SK-N-SH (cell line): ENCODE results near the gene PPP1R13L. TPM values are rescaled to one million over a fixed set of nuclear protein-coding genes. Genes with fewer than 3 reads are reported as not detected.

Experiments used
- CTCF ChIA-PET: fragments of 300-600, 350-600 bp; formaldehyde crosslinking; extraction: SDS; loops from one replicate; lab custom pipeline; 2021; lab: Yijun Ruan, JAX
- POLR2A ChIA-PET: fragments of 350-600 bp; sonication (Branson Sonifier 250); formaldehyde crosslinking; extraction: SDS; loops from one replicate; lab custom pipeline; 2020; ENCODE audit warnings: antibody characterized with exemption, inconsistent platforms; lab: Yijun Ruan, JAX
- DNase-seq: peaks from one replicate; pipeline ENCODE4 v3.0.0; 2012
- H2AFZ ChIP-seq: fragments of 200-600 bp; sonication (generic); 2 replicates; pipeline ENCODE4 v1.8.1; 2016; ENCODE audit warnings: antibody characterized with exemption, mild to moderate bottlenecking, low read depth
- H3F3A ChIP-seq: fragments of 200-600 bp; sonication (generic); replicated peaks from 2 replicates; pipeline ENCODE3; 2016; ENCODE audit warnings: antibody characterized with exemption, mild to moderate bottlenecking; ENCODE audit not compliant: insufficient read depth
- H3K27ac ChIP-seq, 2 experiments: fragments of 200-500 bp in 1 of 2; fragments of 200-600 bp in 1 of 2; sonication (Bioruptor generic) in 1 of 2; sonication (generic), shearing (Covaris generic) in 1 of 2; 2 replicates each; pipeline versions ENCODE4 v1.5.1 to v1.6.1; 2014 to 2016; ENCODE audit warnings: low read depth in 2 of 2, inconsistent platforms in 1 of 2, low read length in 1 of 2, mild to moderate bottlenecking in 1 of 2, mixed read lengths in 1 of 2
- H3K27me3 ChIP-seq: fragments of 200-600 bp; sonication (generic), shearing (Covaris generic); 2 replicates; pipeline ENCODE4 v1.6.1; 2016; ENCODE audit warnings: mixed run types; ENCODE audit not compliant: insufficient read depth
- H3K36me3 ChIP-seq, 2 experiments: fragments of 200-500 bp in 1 of 2; fragments of 200-600 bp in 1 of 2; sonication (Bioruptor generic) in 1 of 2; sonication (generic) in 1 of 2; replicated peaks in 1 of 2; 2 replicates each; pipeline versions ENCODE3 to v1.5.1; 2014 to 2016; ENCODE audit warnings: low read length in 1 of 2, mild to moderate bottlenecking in 1 of 2; ENCODE audit not compliant: insufficient read depth in 2 of 2, control insufficient read depth in 1 of 2
- H3K4me1 ChIP-seq, 2 experiments: fragments of 200-500 bp in 1 of 2; fragments of 200-600 bp in 1 of 2; sonication (Bioruptor generic) in 1 of 2; sonication (generic), shearing (Covaris generic) in 1 of 2; 2 replicates each; pipeline versions ENCODE4 v1.5.1 to v1.6.1; 2014 to 2016; ENCODE audit warnings: low read depth in 1 of 2, low read length in 1 of 2, mixed run types in 1 of 2; ENCODE audit not compliant: insufficient read depth in 2 of 2, control insufficient read depth in 1 of 2
- H3K4me2 ChIP-seq: fragments of 200-600 bp; sonication (generic), shearing (Covaris generic); 2 replicates; pipeline ENCODE4 v1.6.1; 2017; ENCODE audit warnings: mixed run types
- H3K4me3 ChIP-seq, 2 experiments: fragments of 200-500 bp in 1 of 2; fragments of 200-600 bp in 1 of 2; sonication (Bioruptor generic) in 1 of 2; sonication (generic), shearing (Covaris generic) in 1 of 2; 2 replicates each; pipeline versions ENCODE4 v1.5.1 to v1.8.1; 2014 to 2016; ENCODE audit warnings: low read depth in 2 of 2, inconsistent platforms in 1 of 2, low read length in 1 of 2, mild to moderate bottlenecking in 1 of 2, mixed read lengths in 1 of 2, moderate library complexity in 1 of 2
- H3K79me2 ChIP-seq: fragments of 200-600 bp; sonication (generic); 2 replicates; pipeline ENCODE4 v1.8.1; 2017; ENCODE audit warnings: mild to moderate bottlenecking; ENCODE audit not compliant: insufficient read depth
- H3K9ac ChIP-seq: fragments of 200-600 bp; sonication (generic); 2 replicates; pipeline ENCODE4 v1.6.1; 2017; ENCODE audit warnings: mixed run types
- H3K9me2 ChIP-seq: fragments of 200-600 bp; sonication (generic); 2 replicates; pipeline ENCODE4 v1.6.1; 2017; ENCODE audit warnings: mixed run types
- H3K9me3 ChIP-seq: fragments of 200-600 bp; sonication (generic); 2 replicates; pipeline ENCODE4 v1.6.1; 2017; ENCODE audit warnings: mixed run types, mild to moderate bottlenecking, moderate library complexity
- H4K20me1 ChIP-seq: fragments of 200-600 bp; sonication (generic); 2 replicates; pipeline ENCODE4 v1.6.1; 2017; ENCODE audit warnings: mild to moderate bottlenecking, mixed run types; ENCODE audit not compliant: insufficient read depth
- CHD2 ChIP-seq: fragments of 150-350 bp; IDR thresholded peaks from 2 replicates; pipeline ENCODE4 v1.6.1; 2018; ENCODE audit warnings: low read length; ENCODE audit not compliant: partially characterized antibody
- GATA2 ChIP-seq: sonication (generic); formaldehyde crosslinking; IDR thresholded peaks from 2 replicates; pipeline ENCODE4 v1.5.0; 2020; ENCODE audit warnings: mild to moderate bottlenecking, missing genetic modification reagents
- IRF3 ChIP-seq: fragments of 150-350 bp; IDR thresholded peaks from 2 replicates; pipeline ENCODE4 v1.6.1; 2016; ENCODE audit warnings: mild to moderate bottlenecking, low read depth, low read length
- MEF2A ChIP-seq: IDR thresholded peaks from 2 replicates; pipeline ENCODE4 v1.4.0; 2012; ENCODE audit warnings: low read depth, borderline replicate concordance
- NFIC ChIP-seq: IDR thresholded peaks from 2 replicates; pipeline ENCODE4 v1.4.0; 2012; ENCODE audit warnings: borderline replicate concordance
- POLR2AphosphoS5 ChIP-seq: IDR thresholded peaks from 2 replicates; pipeline ENCODE4 v1.6.1; 2012; ENCODE audit warnings: low read depth, low read length
- RAD21 ChIP-seq: IDR thresholded peaks from 2 replicates; pipeline ENCODE4 v1.6.1; 2012; ENCODE audit warnings: mild to moderate bottlenecking, low read length
- RFX5 ChIP-seq: IDR thresholded peaks from 2 replicates; pipeline ENCODE4 v1.6.1; 2012; ENCODE audit warnings: mild to moderate bottlenecking, improper control_type of control experiment, low read length
- SIN3A ChIP-seq: IDR thresholded peaks from 2 replicates; pipeline ENCODE4 v1.6.1; 2012; ENCODE audit warnings: low read depth, mild to moderate bottlenecking, low read length, moderate library complexity, borderline replicate concordance
- SMC3 ChIP-seq: IDR thresholded peaks from 2 replicates; pipeline ENCODE4 v1.6.1; 2012; ENCODE audit warnings: low read depth, low read length, improper control_type of control experiment
- TAF1 ChIP-seq: IDR thresholded peaks from 2 replicates; pipeline ENCODE4 v1.6.1; 2012; ENCODE audit warnings: low read depth, mild to moderate bottlenecking, low read length, moderate library complexity, borderline replicate concordance
- YY1 ChIP-seq: IDR thresholded peaks from 2 replicates; pipeline ENCODE4 v1.4.0; 2012; ENCODE audit warnings: low read depth, mild to moderate bottlenecking
- WGBS: methylation state at CpG from one replicate; pipeline ENCODE4 v1.1.6; 2017; ENCODE audit warnings: low lambda C conversion rate; 5-methylcytosine and 5-hydroxymethylcytosine counted together
- polyA plus RNA-seq, 3 experiments: library from polyadenylated mRNA; depleted of rRNA; stranded (reverse); fragments of >200 nt; gene quantifications; 2 replicates each; pipeline ENCODE4 v1.2.3, GENCODE V29; 2012
- TF ChIP-seq, protein P1 (sequence below): IDR thresholded peaks from 2 replicates; pipeline ENCODE4 v1.4.0; 2012; ENCODE audit warnings: low read depth, borderline replicate concordance
- TF ChIP-seq, protein P2 (sequence below): IDR thresholded peaks from 2 replicates; pipeline ENCODE4 v1.4.0; 2012; ENCODE audit warnings: low read depth
- TF ChIP-seq, protein P3 (sequence below): fragments of 150-350 bp; IDR thresholded peaks from 2 replicates; pipeline ENCODE4 v1.6.1; 2017; ENCODE audit warnings: antibody characterized with exemption, low read length, low read depth, borderline replicate concordance

Gene PPP1R13L
- polyA plus RNA-seq, 1 of the 3 experiments (the other 2 are of a cell fraction) = 18.0 TPM

- H3K36me3 ChIP-seq = no peaks in the 10 kb centered on the region
- no peaks in the 10 kb centered on the region for H3K9me3 ChIP-seq
- H3K27ac ChIP-seq = peak overlapping the region; percentile 11 to 83; a peak in 3 of 4 replicates
- peaks cover 30% of the 10 kb centered on the region for H3F3A ChIP-seq
- no peaks in the 10 kb centered on the region for H4K20me1 ChIP-seq
- no peak for DNase-seq
- H3K4me3 ChIP-seq = peak overlapping the region; percentile 57 to 73; a peak in 3 of 4 replicates
- peaks cover 5 to 16% of the 10 kb centered on the region in 2 experiments; a peak in 1 of 4 replicates for H3K4me1 ChIP-seq
- peak overlapping the region; percentile 73; the same call in 1 of the 2 replicates for H2AFZ ChIP-seq
- peak overlapping the region; percentile 77; the same call in 1 of the 2 replicates for H3K4me2 ChIP-seq
- H3K9ac ChIP-seq = peak overlapping the region; percentile 89; the same call in 1 of the 2 replicates
- H3K79me2 ChIP-seq = no peaks in the 10 kb centered on the region; the same call in 1 of the 2 replicates
- ChIA-PET POLR2A (interaction anchor here (0.5 to 1.6 kb wide), 3 partner anchors 38 to 130 kb away, joined by 3 to 15 read pairs (median 9); no protein-coding TSS in a partner anchor), CTCF (interaction anchor here (0.6 to 15.0 kb wide), 31 partner anchors 9 to 421 kb away, joined by 3 to 870 read pairs (median 6); partner anchors contain the start of genes ERCC1, FOSB, QPCTL and RTN2)
- H3K9me2 ChIP-seq = no peaks in the 10 kb centered on the region
- TF ChIP-seq CHD2 = no peak
- TF ChIP-seq NFIC = no peak
- TF ChIP-seq, protein P1, sequence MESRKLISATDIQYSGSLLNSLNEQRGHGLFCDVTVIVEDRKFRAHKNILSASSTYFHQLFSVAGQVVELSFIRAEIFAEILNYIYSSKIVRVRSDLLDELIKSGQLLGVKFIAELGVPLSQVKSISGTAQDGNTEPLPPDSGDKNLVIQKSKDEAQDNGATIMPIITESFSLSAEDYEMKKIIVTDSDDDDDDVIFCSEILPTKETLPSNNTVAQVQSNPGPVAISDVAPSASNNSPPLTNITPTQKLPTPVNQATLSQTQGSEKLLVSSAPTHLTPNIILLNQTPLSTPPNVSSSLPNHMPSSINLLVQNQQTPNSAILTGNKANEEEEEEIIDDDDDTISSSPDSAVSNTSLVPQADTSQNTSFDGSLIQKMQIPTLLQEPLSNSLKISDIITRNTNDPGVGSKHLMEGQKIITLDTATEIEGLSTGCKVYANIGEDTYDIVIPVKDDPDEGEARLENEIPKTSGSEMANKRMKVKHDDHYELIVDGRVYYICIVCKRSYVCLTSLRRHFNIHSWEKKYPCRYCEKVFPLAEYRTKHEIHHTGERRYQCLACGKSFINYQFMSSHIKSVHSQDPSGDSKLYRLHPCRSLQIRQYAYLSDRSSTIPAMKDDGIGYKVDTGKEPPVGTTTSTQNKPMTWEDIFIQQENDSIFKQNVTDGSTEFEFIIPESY = no peak
- no peak for TF ChIP-seq RAD21
- TF ChIP-seq TAF1 = no peak
- TF ChIP-seq RFX5 = no peak
- TF ChIP-seq SMC3 = no peak
- no peak for TF ChIP-seq GATA2 (CRISPR knock-in tag)
- no peak for TF ChIP-seq SIN3A
- no peak for TF ChIP-seq POLR2AphosphoS5
- TF ChIP-seq, protein P2, sequence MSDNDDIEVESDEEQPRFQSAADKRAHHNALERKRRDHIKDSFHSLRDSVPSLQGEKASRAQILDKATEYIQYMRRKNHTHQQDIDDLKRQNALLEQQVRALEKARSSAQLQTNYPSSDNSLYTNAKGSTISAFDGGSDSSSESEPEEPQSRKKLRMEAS = no peak
- no peak for TF ChIP-seq MEF2A
- no peak for TF ChIP-seq IRF3
- TF ChIP-seq, protein P3, sequence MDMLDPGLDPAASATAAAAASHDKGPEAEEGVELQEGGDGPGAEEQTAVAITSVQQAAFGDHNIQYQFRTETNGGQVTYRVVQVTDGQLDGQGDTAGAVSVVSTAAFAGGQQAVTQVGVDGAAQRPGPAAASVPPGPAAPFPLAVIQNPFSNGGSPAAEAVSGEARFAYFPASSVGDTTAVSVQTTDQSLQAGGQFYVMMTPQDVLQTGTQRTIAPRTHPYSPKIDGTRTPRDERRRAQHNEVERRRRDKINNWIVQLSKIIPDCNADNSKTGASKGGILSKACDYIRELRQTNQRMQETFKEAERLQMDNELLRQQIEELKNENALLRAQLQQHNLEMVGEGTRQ = no peak
- no peak for TF ChIP-seq YY1
- H3K27me3 ChIP-seq = no peaks in the 10 kb centered on the region
- 87% methylated on average over 8 of the region's 9 CpGs for WGBS
Measured at GRCh38 chr19:45440259-45440638, 35.4 kb upstream of the PPP1R13L start.
